SU-DHL-6 (cell line): ENCODE measurements around the gene CCDC122.

Source experiments
- EZH2phosphoT487 ChIP-seq: fragments of 200-600 bp; sonication (generic), shearing (Covaris generic); conservative IDR thresholded peaks from 2 replicates; pipeline ENCODE4 v1.6.1; 2018; ENCODE audit warnings: mild to moderate bottlenecking, antibody characterized with exemption, low read length, moderate library complexity, mixed read lengths
- TF ChIP-seq, protein P1 (sequence below): fragments of 200-600 bp; sonication (generic); IDR thresholded peaks from one replicate; pipeline ENCODE4 v1.5.1; 2017; ENCODE audit warnings: antibody characterized with exemption, mild to moderate bottlenecking, low read length, moderate library complexity; ENCODE audit not compliant: insufficient read depth, poor library complexity, severe bottlenecking

GRCh38 chr13:43864921-43865320 is 14.6 kb downstream of the CCDC122 start:
- TF ChIP-seq, protein P1, sequence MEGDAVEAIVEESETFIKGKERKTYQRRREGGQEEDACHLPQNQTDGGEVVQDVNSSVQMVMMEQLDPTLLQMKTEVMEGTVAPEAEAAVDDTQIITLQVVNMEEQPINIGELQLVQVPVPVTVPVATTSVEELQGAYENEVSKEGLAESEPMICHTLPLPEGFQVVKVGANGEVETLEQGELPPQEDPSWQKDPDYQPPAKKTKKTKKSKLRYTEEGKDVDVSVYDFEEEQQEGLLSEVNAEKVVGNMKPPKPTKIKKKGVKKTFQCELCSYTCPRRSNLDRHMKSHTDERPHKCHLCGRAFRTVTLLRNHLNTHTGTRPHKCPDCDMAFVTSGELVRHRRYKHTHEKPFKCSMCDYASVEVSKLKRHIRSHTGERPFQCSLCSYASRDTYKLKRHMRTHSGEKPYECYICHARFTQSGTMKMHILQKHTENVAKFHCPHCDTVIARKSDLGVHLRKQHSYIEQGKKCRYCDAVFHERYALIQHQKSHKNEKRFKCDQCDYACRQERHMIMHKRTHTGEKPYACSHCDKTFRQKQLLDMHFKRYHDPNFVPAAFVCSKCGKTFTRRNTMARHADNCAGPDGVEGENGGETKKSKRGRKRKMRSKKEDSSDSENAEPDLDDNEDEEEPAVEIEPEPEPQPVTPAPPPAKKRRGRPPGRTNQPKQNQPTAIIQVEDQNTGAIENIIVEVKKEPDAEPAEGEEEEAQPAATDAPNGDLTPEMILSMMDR: no peak
- TF ChIP-seq EZH2phosphoT487: no peak
